HEK293 (cell line): Measurements from ENCODE around the gene MRGPRG.

Experiments
- CTCF ChIP-seq: fragments of 450-650 bp; formaldehyde crosslinking; IDR thresholded peaks from 2 replicates; pipeline ENCODE4 v1.5.1; 2016; ENCODE audit warnings: missing biosample characterization, missing genetic modification characterization
- GLIS1 ChIP-seq: fragments of 450-650 bp; formaldehyde crosslinking; IDR thresholded peaks from 2 replicates; pipeline ENCODE4 v1.5.1; 2016; ENCODE audit warnings: missing biosample characterization, missing genetic modification characterization
- GLIS2 ChIP-seq: fragments of 450-650 bp; formaldehyde crosslinking; IDR thresholded peaks from 2 replicates; pipeline ENCODE4 v1.5.1; 2016; ENCODE audit warnings: missing biosample characterization, missing genetic modification characterization
- HOXC10 ChIP-seq: sonication (generic); formaldehyde crosslinking; IDR thresholded peaks from 2 replicates; pipeline ENCODE4 v1.8.1; 2023; ENCODE audit warnings: mild to moderate bottlenecking, missing genetic modification reagents
- KLF7 ChIP-seq: fragments of 450-650 bp; formaldehyde crosslinking; IDR thresholded peaks from 2 replicates; pipeline ENCODE4 v1.5.1; 2016; ENCODE audit warnings: missing biosample characterization, missing genetic modification characterization, borderline replicate concordance
- SCRT2 ChIP-seq: fragments of 450-650 bp; formaldehyde crosslinking; IDR thresholded peaks from 2 replicates; pipeline ENCODE4 v1.5.1; 2016; ENCODE audit warnings: missing biosample characterization, missing genetic modification characterization
- ZBTB17 ChIP-seq: fragments of 450-650 bp; formaldehyde crosslinking; IDR thresholded peaks from 2 replicates; pipeline ENCODE4 v1.5.1; 2016; ENCODE audit warnings: missing biosample characterization, missing genetic modification characterization
- ZBTB21 ChIP-seq: fragments of 450-650 bp; formaldehyde crosslinking; IDR thresholded peaks from 2 replicates; pipeline ENCODE4 v1.5.1; 2017; ENCODE audit warnings: missing biosample characterization, missing genetic modification characterization
- ZBTB8A ChIP-seq: fragments of 450-650 bp; formaldehyde crosslinking; IDR thresholded peaks from 2 replicates; pipeline ENCODE4 v1.5.1; 2016; ENCODE audit warnings: missing biosample characterization, missing genetic modification characterization
- ZFP3 ChIP-seq: fragments of 450-650 bp; formaldehyde crosslinking; IDR thresholded peaks from 2 replicates; pipeline ENCODE4 v1.5.1; 2016; ENCODE audit warnings: low read depth, missing biosample characterization, missing genetic modification characterization
- ZIC2 ChIP-seq: fragments of 450-650 bp; formaldehyde crosslinking; IDR thresholded peaks from 2 replicates; pipeline ENCODE4 v1.5.1; 2016; ENCODE audit warnings: missing biosample characterization, missing genetic modification characterization
- ZNF114 ChIP-seq: fragments of 450-650 bp; formaldehyde crosslinking; IDR thresholded peaks from 2 replicates; pipeline ENCODE4 v1.5.0; 2017; ENCODE audit warnings: missing biosample characterization, missing genetic modification characterization
- ZNF148 ChIP-seq: fragments of 450-650 bp; formaldehyde crosslinking; IDR thresholded peaks from 2 replicates; pipeline ENCODE4 v1.5.0; 2017; ENCODE audit warnings: missing biosample characterization, missing genetic modification characterization, borderline replicate concordance
- ZNF155 ChIP-seq: fragments of 450-650 bp; formaldehyde crosslinking; IDR thresholded peaks from 2 replicates; pipeline ENCODE4 v1.5.1; 2016; ENCODE audit warnings: missing biosample characterization, missing genetic modification characterization
- ZNF16 ChIP-seq: fragments of 450-650 bp; formaldehyde crosslinking; IDR thresholded peaks from 2 replicates; pipeline ENCODE4 v1.5.1; 2016; ENCODE audit warnings: low read depth, missing biosample characterization, missing genetic modification characterization
- ZNF169 ChIP-seq: fragments of 450-650 bp; formaldehyde crosslinking; IDR thresholded peaks from 2 replicates; pipeline ENCODE4 v1.5.1; 2016; ENCODE audit warnings: missing biosample characterization, missing genetic modification characterization
- ZNF184 ChIP-seq: fragments of 450-650 bp; IDR thresholded peaks from 2 replicates; pipeline ENCODE4 v1.5.1; 2018; ENCODE audit warnings: missing biosample characterization, mild to moderate bottlenecking, missing genetic modification characterization
- ZNF211 ChIP-seq: fragments of 450-650 bp; formaldehyde crosslinking; IDR thresholded peaks from 2 replicates; pipeline ENCODE4 v1.5.1; 2016; ENCODE audit warnings: low read depth, missing biosample characterization, missing genetic modification characterization
- ZNF274 ChIP-seq, 2 experiments: fragments of 200-500 bp in 1 of 2; fragments of 450-650 bp in 1 of 2; sonication (Bioruptor generic) in 1 of 2; formaldehyde crosslinking in 1 of 2; IDR thresholded peaks; 2 replicates each; pipeline versions ENCODE4 v1.5.1 to v1.6.1; 2014 to 2016; ENCODE audit warnings: borderline replicate concordance in 1 of 2, inconsistent platforms in 1 of 2, low read length in 1 of 2, missing biosample characterization in 1 of 2, missing genetic modification characterization in 1 of 2
- ZNF280C ChIP-seq: fragments of 450-650 bp; formaldehyde crosslinking; IDR thresholded peaks from 2 replicates; pipeline ENCODE4 v1.5.1; 2016; ENCODE audit warnings: missing biosample characterization, missing genetic modification characterization
- ZNF335 ChIP-seq: fragments of 450-650 bp; formaldehyde crosslinking; conservative IDR thresholded peaks from 2 replicates; pipeline ENCODE4 v1.5.1; 2016; ENCODE audit warnings: missing biosample characterization, missing genetic modification characterization
- ZNF341 ChIP-seq: fragments of 450-650 bp; formaldehyde crosslinking; IDR thresholded peaks from 2 replicates; pipeline ENCODE4; 2016; ENCODE audit warnings: low read depth, missing biosample characterization, missing genetic modification characterization
- ZNF366 ChIP-seq: fragments of 450-650 bp; formaldehyde crosslinking; conservative IDR thresholded peaks from 2 replicates; pipeline ENCODE4 v1.5.1; 2016; ENCODE audit warnings: missing biosample characterization, missing genetic modification characterization
- ZNF37A ChIP-seq: fragments of 450-650 bp; IDR thresholded peaks from 2 replicates; pipeline ENCODE4 v1.5.1; 2018; ENCODE audit warnings: missing biosample characterization, missing genetic modification characterization
- ZNF398 ChIP-seq: fragments of 450-650 bp; formaldehyde crosslinking; IDR thresholded peaks from 2 replicates; pipeline ENCODE4 v1.5.1; 2017; ENCODE audit warnings: missing biosample characterization, missing genetic modification characterization
- ZNF416 ChIP-seq: fragments of 450-650 bp; formaldehyde crosslinking; IDR thresholded peaks from 2 replicates; pipeline ENCODE4 v1.5.1; 2016; ENCODE audit warnings: missing biosample characterization, missing genetic modification characterization
- ZNF529 ChIP-seq: fragments of 450-650 bp; formaldehyde crosslinking; IDR thresholded peaks from 2 replicates; pipeline ENCODE4 v1.5.1; 2017; ENCODE audit warnings: missing genetic modification characterization, missing biosample characterization; ENCODE audit not compliant: insufficient replicate concordance
- ZNF548 ChIP-seq: fragments of 450-650 bp; formaldehyde crosslinking; IDR thresholded peaks from 2 replicates; pipeline ENCODE4 v1.5.1; 2016; ENCODE audit warnings: missing biosample characterization, missing genetic modification characterization
- ZNF670 ChIP-seq: fragments of 450-650 bp; formaldehyde crosslinking; IDR thresholded peaks from 2 replicates; pipeline ENCODE4 v1.5.1; 2016; ENCODE audit warnings: missing biosample characterization, missing genetic modification characterization, low read depth
- ZNF677 ChIP-seq: fragments of 450-650 bp; IDR thresholded peaks from 2 replicates; pipeline ENCODE4 v1.5.0; 2018; ENCODE audit warnings: missing biosample characterization, mild to moderate bottlenecking, missing genetic modification characterization, moderate library complexity
- ZNF76 ChIP-seq: fragments of 450-650 bp; formaldehyde crosslinking; IDR thresholded peaks from 2 replicates; pipeline ENCODE4; 2016; ENCODE audit warnings: low read depth, missing biosample characterization, missing genetic modification characterization, borderline replicate concordance
- ZNF785 ChIP-seq: fragments of 450-650 bp; formaldehyde crosslinking; IDR thresholded peaks from 2 replicates; pipeline ENCODE4 v1.5.1; 2016; ENCODE audit warnings: missing biosample characterization, missing genetic modification characterization
- ZNF837 ChIP-seq: fragments of 450-650 bp; formaldehyde crosslinking; IDR thresholded peaks from 2 replicates; pipeline ENCODE4 v1.5.1; 2016; ENCODE audit warnings: missing biosample characterization, missing genetic modification characterization

MRGPRG gene

GRCh38 chr11:3169255-3170043 lies 49.2 kb downstream of the MRGPRG start (continued):
- TF ChIP-seq ZNF398 (no peak), ZNF837 (tag by site-specific recombination) (no peak), ZNF37A (tag by site-specific recombination) (no peak), ZBTB21 (tag by site-specific recombination) (no peak), ZNF548 (no peak), ZNF114 (tag by site-specific recombination) (no peak), ZNF76 (no peak), ZNF341 (peak; percentile 85), ZIC2 (peak; percentile 83), ZNF148 (tag by site-specific recombination) (no peak), ZNF677 (no peak), ZNF16 (tag by site-specific recombination) (no peak), ZNF184 (tag by site-specific recombination) (no peak), ZNF529 (tag by site-specific recombination) (no peak), ZNF155 (no peak), ZBTB8A (no peak), ZNF785 (tag by site-specific recombination) (no peak), KLF7 (tag by site-specific recombination) (no peak), GLIS2 (peak; percentile 71), ZBTB17 (peak; percentile 59), ZFP3 (tag by site-specific recombination) (no peak), ZNF670 (tag by site-specific recombination) (no peak), ZNF416 (tag by site-specific recombination) (no peak), SCRT2 (tag by site-specific recombination) (no peak), CTCF (tag by site-specific recombination) (peak; percentile 56; the same call in 1 of the 2 replicates), ZNF335 (tag by site-specific recombination) (peak; percentile 83), ZNF274 (IDR thresholded peaks at IDR 0.05; ENCODE audit: low read length) (no peak), ZNF274 (tag by site-specific recombination; IDR thresholded peaks at IDR 0.05; ENCODE audit: borderline replicate concordance) (no peak), HOXC10 (CRISPR knock-in tag) (no peak), ZNF211 (tag by site-specific recombination) (no peak), ZNF169 (tag by site-specific recombination) (no peak), GLIS1 (tag by site-specific recombination) (peak; percentile 81), ZNF366 (0 out of 2 replicates have a peak, but pooled peaks have one; percentile 12), ZNF280C (tag by site-specific recombination) (no peak)
